ENCODE data around the gene PDE4B.

GRCh38 chr1:66223681-66224080, 431.0 kb downstream of the PDE4B start:
- TF ChIP-seq EZH2 (IDR thresholded peaks at IDR 0.05; ENCODE audit: borderline replicate concordance, low read length) (no peak), CTCF (IDR thresholded peaks at IDR 0.05; ENCODE audit: low read length) (no peak)
